GM12872 (cell line): Measurements from ENCODE around the gene TBCD.

ENCODE experiments used
- TF ChIP-seq, protein P1 (sequence below): IDR thresholded peaks from 3 replicates; pipeline ENCODE4 v1.5.1; 2011; ENCODE audit warnings: low read depth, mild to moderate bottlenecking, low read length, moderate library complexity; ENCODE audit not compliant: insufficient read depth

TBCD gene

DNA sequence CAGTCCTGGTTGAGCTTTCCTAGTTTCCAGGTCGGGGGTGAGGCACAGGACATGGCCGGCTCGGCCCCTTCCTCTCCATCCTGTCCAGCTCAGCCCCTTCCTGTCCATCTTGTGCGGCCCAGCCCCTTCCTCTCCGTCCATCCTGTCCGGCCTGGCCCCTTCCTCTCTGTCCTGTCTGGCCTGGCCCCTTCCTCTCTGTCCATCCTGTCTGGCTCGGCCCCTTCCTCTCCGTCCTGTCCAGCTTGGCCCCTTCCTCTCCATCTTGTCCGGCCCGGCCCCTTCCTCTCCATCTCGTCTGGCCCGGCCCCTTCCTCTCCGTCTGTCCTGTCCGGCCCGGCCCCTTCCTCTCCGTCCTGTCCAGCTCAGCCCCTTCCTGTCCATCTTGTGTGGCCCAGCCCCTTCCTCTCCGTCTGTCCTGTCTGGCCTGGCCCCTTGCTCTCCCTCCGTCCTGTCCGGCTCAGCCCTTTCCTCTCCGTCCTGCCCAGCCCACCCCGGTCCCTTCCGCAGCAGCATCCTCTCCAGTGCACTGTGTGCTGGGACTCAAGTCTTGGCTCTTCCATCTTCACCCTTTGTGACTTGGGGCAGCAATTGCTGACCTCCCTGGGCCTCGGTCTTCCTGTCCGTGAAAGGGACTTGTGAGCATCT, 93.4 kb downstream of the TBCD start:
- TF ChIP-seq, protein P1, sequence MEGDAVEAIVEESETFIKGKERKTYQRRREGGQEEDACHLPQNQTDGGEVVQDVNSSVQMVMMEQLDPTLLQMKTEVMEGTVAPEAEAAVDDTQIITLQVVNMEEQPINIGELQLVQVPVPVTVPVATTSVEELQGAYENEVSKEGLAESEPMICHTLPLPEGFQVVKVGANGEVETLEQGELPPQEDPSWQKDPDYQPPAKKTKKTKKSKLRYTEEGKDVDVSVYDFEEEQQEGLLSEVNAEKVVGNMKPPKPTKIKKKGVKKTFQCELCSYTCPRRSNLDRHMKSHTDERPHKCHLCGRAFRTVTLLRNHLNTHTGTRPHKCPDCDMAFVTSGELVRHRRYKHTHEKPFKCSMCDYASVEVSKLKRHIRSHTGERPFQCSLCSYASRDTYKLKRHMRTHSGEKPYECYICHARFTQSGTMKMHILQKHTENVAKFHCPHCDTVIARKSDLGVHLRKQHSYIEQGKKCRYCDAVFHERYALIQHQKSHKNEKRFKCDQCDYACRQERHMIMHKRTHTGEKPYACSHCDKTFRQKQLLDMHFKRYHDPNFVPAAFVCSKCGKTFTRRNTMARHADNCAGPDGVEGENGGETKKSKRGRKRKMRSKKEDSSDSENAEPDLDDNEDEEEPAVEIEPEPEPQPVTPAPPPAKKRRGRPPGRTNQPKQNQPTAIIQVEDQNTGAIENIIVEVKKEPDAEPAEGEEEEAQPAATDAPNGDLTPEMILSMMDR: no peak

DNA sequence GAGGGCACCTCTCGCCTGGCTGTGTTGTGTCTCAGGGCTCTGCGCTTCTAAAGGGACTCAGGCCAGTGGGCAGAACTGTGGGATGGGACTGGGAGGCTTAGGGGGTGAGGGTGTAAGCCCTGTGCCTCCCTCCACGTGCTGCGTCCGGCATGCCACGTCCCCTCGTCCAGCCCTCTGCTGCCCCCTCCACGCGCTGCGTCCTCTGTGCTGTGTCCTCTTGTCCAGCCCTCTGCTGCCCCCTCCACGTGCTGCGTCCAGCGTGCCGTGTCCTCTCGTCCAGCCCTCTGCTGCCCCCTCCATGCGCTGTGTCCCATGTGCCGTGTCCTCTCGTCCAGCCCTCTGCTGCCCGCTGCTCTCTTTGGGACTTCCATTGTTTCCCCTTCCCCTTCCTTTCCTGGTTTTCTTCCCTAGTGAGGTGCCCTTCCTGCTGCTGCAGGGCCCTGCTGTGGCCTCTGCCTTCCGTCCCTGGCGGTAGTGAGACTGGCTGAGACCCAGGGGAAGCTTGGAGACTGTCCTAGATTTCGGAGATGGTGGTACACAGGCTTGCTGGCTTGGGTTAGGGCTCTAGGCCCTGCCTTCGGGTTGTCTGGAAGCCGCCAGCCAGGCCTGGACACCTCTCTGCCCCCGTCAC, 94.3 kb downstream of the TBCD start:
- TF ChIP-seq, protein P1: no peak

DNA sequence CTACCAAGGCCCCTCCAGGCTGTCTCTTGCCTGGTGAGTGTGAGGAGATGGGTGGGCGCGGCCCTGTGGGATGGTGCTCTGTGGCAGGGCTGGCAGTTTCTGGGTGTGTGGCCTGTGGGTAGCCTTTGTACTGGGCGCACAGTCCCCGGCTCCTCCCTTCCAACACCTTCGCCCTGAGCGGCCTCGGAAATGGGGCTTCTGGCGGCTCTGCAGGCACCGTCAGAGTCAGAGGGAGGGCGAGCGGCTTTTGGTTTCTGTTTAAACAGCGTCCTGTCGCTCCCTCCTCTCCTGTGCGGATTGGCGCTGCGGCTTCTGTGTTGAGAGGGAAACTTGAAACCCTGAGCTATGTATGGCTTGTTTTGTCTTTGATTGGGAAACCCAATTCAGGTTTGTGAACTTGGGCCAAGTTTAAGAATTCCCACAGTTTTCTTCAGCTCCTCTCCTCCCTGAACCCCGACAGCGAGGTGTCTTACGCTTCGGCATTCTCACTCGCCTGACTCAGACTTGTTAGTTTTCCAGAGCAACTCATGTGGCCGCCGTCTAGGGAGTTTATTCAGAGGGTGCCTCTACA, 96.2 kb downstream of the TBCD start:
- TF ChIP-seq, protein P1: no peak

DNA sequence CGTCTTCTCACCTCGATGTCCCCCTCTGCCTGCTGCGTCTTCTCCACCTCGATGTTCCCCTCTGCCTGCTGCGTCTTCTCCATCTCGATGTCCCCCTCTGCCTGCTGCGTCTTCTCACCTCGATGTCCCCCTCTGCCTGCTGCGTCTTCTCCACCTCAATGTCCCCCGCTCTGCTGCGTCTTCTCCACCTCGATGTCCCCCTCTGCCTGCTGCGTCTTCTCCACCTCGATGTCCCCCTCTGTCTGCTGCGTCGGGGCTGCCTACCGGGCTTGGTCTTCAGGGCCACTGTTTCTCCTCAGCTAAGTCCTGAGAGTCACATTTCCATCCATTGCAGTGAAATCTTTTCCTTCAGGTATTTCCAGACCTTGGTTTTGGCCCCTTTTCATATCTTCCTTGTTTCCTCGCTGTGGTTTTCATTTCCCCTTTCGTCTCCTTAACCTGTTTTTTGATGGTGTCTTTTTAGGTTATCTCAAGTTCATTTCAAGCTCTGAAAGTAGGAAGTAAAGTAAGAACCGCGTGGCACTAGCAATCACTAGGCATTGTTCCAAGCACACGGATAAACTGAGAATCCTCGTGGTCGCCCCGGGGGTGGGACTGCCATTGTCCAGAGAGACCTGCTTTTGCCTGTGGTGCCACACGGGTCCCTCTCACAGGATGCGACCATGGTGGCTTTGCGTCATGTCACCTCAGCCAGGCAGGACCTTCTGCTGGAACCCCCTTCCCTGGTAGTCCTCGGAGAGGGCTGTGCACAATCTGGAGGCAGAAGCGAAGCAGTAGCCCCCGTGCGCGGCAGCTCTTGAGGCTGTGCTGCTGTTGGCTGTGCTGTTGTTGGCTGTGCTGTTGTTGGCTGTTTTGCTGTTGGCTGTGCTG, 97.4 kb downstream of the TBCD start:
- TF ChIP-seq, protein P1: no peak

DNA sequence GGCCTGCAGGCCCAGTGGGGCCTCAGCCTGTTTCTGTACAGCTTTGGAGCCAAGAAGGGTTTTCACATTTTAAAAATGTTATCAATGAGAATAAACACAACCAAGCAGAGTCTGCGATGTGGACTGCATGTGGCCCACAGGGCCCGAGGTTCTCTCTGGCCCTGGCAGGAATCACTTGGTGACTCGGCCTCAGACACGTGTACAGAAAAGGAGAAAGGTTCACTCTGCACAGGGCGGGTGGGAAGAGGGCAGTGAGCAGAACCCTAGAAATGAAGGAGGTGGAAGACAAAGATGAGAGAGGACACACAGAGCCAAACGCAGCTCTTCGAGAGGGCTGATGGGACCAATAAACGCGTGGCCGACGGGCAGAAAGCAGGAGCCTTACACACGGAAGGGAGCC, 99.5 kb downstream of the TBCD start:
- TF ChIP-seq, protein P1: no peak

DNA sequence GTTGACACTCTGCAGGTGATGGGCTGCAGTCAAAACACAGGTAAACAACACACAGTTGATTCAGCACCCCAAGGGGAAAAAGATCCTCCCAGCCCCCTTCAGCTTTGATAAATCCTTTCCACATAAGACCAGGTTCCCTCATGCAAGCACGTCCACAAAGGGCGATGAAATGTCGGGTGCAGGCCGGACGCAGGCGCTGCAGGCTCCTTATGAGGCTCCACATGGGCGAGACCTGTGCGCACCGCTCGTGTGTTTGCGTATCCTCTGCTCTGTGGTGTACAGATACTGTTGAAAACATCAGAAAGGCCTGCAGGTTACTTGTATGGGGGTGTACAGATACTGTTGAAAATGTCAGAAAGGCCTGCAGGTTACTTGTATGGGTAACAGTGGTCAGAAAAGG, 102.4 kb downstream of the TBCD start:
- TF ChIP-seq, protein P1: no peak

DNA sequence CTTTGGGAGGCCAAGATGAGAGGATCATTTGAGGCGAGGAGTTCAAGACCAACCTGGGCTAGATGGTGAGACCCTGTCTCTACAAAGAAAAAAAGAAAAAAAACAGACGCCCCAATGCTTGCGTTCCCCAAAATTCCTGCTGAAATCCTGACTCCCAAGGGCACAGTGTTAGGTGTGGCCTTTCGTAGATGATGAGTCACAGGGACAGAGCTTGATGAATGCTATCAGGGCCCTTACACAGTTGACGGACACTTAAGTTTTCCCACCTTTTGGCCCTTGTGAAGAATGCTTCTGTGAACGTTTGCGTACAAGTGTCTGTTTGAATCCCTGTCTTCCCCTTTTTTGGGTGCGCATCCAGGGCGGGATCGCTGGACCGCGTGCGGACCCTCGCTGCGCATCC, 104.5 kb downstream of the TBCD start:
- TF ChIP-seq, protein P1: no peak
